CD14-positive monocyte (primary cell): Measurements from ENCODE around the gene RELT. TPM values are rescaled to one million over a fixed set of nuclear protein-coding genes. Genes with fewer than 3 reads are reported as not detected.
A peak's percentile ranks its signal among the peaks of the same experiment; 100 is the strongest.

Source experiments
- DNase-seq, 3 donors: peaks; one replicate each; pipeline ENCODE4 v3.0.0-alpha.2; 2011 to 2022
- H2AFZ ChIP-seq: 2 replicates; pipeline ENCODE4 v1.6.0; 2012; ENCODE audit warnings: mild to moderate bottlenecking, low read depth, low read length, inconsistent platforms; ENCODE audit not compliant: insufficient read depth, poor library complexity, severe bottlenecking
- H3K27ac ChIP-seq, 2 donors: 1 replicate in 1 of 2; 2 replicates in 1 of 2; pipeline ENCODE4 v1.5.1; 2012 to 2013; ENCODE audit warnings: low read length in 2 of 2, control low read depth in 1 of 2, inconsistent platforms in 1 of 2, low read depth in 1 of 2, mild to moderate bottlenecking in 1 of 2
- H3K27me3 ChIP-seq, 2 donors: one replicate each; pipeline versions ENCODE4 v1.6.0 to v1.6.1; 2011 to 2013; ENCODE audit warnings: low read length in 2 of 2; ENCODE audit not compliant: control insufficient read depth in 2 of 2, insufficient read depth in 2 of 2
- H3K36me3 ChIP-seq, 2 donors: replicated peaks in 1 of 2; 1 replicate in 1 of 2; 2 replicates in 1 of 2; pipeline versions ENCODE4 v1.5.1 to v1.6.1; 2012 to 2013; ENCODE audit warnings: low read length in 2 of 2, control low read depth in 1 of 2, inconsistent platforms in 1 of 2, mild to moderate bottlenecking in 1 of 2; ENCODE audit not compliant: insufficient read depth in 2 of 2, control insufficient read depth in 1 of 2
- H3K4me1 ChIP-seq, 2 donors: 1 replicate in 1 of 2; 2 replicates in 1 of 2; pipeline versions ENCODE4 v1.5.1 to v1.6.1; 2012 to 2013; ENCODE audit warnings: low read length in 2 of 2, control low read depth in 1 of 2, inconsistent platforms in 1 of 2, mild to moderate bottlenecking in 1 of 2, moderate library complexity in 1 of 2; ENCODE audit not compliant: insufficient read depth in 2 of 2, control insufficient read depth in 1 of 2
- H3K4me2 ChIP-seq: replicated peaks from 2 replicates; pipeline ENCODE3; 2012; ENCODE audit warnings: low read length, moderate library complexity, mild to moderate bottlenecking; ENCODE audit not compliant: poor library complexity, severe bottlenecking; ENCODE audit errors: extremely low read depth
- H3K4me3 ChIP-seq, 3 experiments: fragments of 200-600 bp in 1 of 3; sonication (generic) in 1 of 3; replicated peaks in 1 of 3; 1 replicate in 2 of 3; 2 replicates in 1 of 3; pipeline ENCODE4 v1.5.1; 2011 to 2013; ENCODE audit warnings: low read length in 3 of 3, mild to moderate bottlenecking in 3 of 3, control low read depth in 2 of 3, low read depth in 2 of 3, inconsistent platforms in 1 of 3, moderate library complexity in 1 of 3
- H3K79me2 ChIP-seq: 2 replicates; pipeline ENCODE4 v1.6.0; 2012; ENCODE audit warnings: mild to moderate bottlenecking, control low read depth, inconsistent platforms, low read length, moderate library complexity; ENCODE audit not compliant: insufficient read depth
- H3K9ac ChIP-seq: 2 replicates; pipeline ENCODE4 v1.6.0; 2017; ENCODE audit warnings: low read length, mild to moderate bottlenecking; ENCODE audit not compliant: insufficient read depth, poor library complexity, severe bottlenecking
- H3K9me3 ChIP-seq, 2 donors: replicated peaks in 1 of 2; 1 replicate in 1 of 2; 2 replicates in 1 of 2; pipeline versions ENCODE4 v1.5.1 to v1.6.1; 2012 to 2013; ENCODE audit warnings: low read length in 2 of 2, control low read depth in 1 of 2; ENCODE audit not compliant: control insufficient read depth in 1 of 2, insufficient read depth in 1 of 2
- H4K20me1 ChIP-seq: 2 replicates; pipeline ENCODE4 v1.6.0; 2012; ENCODE audit warnings: mild to moderate bottlenecking, low read length, control low read depth, moderate library complexity; ENCODE audit not compliant: insufficient read depth
- H3K27ac Mint-ChIP-seq, 7 donors: one replicate each; pipeline ENCODE4 v1.8.0; 2020; ENCODE audit warnings: mild to moderate bottlenecking in 7 of 7, mixed read lengths in 7 of 7, moderate library complexity in 6 of 7, inconsistent platforms in 2 of 7
- H3K27me3 Mint-ChIP-seq, 3 donors: one replicate each; pipeline ENCODE4 v1.8.0; 2021 to 2022; ENCODE audit warnings: low read depth in 3 of 3, mild to moderate bottlenecking in 3 of 3, mixed read lengths in 3 of 3, moderate library complexity in 3 of 3, inconsistent platforms in 1 of 3
- H3K36me3 Mint-ChIP-seq, 2 donors: one replicate each; pipeline ENCODE4 v1.8.0; 2020; ENCODE audit warnings: mixed read lengths in 2 of 2, inconsistent platforms in 1 of 2, mild to moderate bottlenecking in 1 of 2
- H3K4me1 Mint-ChIP-seq: one replicate; pipeline ENCODE4 v1.8.0; 2020; ENCODE audit warnings: mild to moderate bottlenecking, mixed read lengths
- H3K4me3 Mint-ChIP-seq, 2 donors: one replicate each; pipeline ENCODE4 v1.8.0; 2020; ENCODE audit warnings: mild to moderate bottlenecking in 2 of 2, mixed read lengths in 2 of 2, moderate library complexity in 1 of 2
- H3K9me3 Mint-ChIP-seq, 7 donors: one replicate each; pipeline ENCODE4 v1.8.0; 2020 to 2022; ENCODE audit warnings: mixed read lengths in 7 of 7, mild to moderate bottlenecking in 6 of 7, moderate library complexity in 6 of 7, inconsistent platforms in 2 of 7
- WGBS: methylation state at CpG from one replicate; pipeline ENCODE4 v1.1.5; 2013; ENCODE audit warnings: missing lambda C conversion rate; ENCODE audit not compliant: insufficient coverage; 5-methylcytosine and 5-hydroxymethylcytosine counted together
- intact Hi-C, 2 donors: fragments of 100-400 bp; cut with micrococcal nuclease; formaldehyde crosslinking; loops; one replicate each; pipeline versions ENCODE4 v1.15.0 to v1.15.1; 2023
- polyA plus RNA-seq, 3 donors: library from polyadenylated mRNA; depleted of rRNA in 1 of 3; unstranded in 2 of 3; stranded (reverse) in 1 of 3; fragments of 300-500 nt in 2 of 3; fragments of >200 nt in 1 of 3; fragmentation: Illumina TruSeq in 2 of 3; gene quantifications; 1 replicate in 2 of 3; 2 replicates in 1 of 3; pipeline ENCODE4 v1.2.3, GENCODE V29; 2012 to 2021
- TF ChIP-seq, protein P1 (sequence below): fragments of 200-600 bp; IDR thresholded peaks from one replicate; pipeline ENCODE4 v1.8.0; 2022; ENCODE audit warnings: antibody characterized with exemption, mild to moderate bottlenecking

RELT gene
- polyA plus RNA-seq, 3 donors = 16.4 to 265 (median 27.3) TPM

DNA sequence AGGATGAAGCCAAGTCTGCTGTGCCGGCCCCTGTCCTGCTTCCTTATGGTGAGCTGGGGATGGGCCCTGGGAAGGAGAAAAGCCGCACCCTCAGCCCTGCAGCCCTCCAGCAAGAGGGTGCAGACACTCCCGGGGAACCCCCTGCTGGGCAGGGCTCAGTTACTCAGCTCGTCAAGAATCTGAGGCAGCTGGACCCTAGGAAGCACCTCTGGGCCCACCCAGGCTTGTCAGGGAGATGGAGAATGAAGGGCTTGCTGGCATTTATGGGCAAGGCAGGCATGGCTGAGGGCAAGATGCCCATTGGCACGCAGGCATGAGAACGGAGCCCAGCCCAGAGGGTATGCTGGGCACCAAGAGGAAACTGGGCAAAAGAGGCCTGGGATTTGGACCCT is 12.9 kb downstream of the RELT start:
- peaks cover 75 to 92% of the 10 kb centered on the region in 2 donors for H3K4me1 ChIP-seq

DNA sequence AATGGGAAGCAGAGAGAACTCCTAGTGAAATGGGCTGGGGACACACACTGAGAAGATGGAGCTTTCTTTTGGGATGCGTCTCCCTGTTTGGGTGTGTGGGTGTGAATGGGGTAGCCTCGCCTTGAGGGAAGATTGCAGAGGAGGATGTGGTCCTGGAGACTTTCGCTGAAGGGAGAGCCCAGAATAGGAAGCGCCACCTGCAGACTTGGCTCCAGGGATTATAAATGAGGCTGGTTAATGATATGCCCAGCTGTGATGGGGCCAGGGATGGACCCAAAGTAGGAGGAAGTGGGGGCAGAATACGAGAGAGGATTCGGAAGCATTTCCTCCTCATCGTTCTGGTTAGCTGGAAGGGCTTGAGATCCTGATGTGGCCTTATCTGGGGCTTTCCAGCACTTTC is 13.7 kb downstream of the RELT start:
- Mint-ChIP-seq H3K27me3 (peaks cover 0 to 3% (median 0%) of the 10 kb centered on the region in 3 donors), H3K4me1 (peaks cover 73% of the 10 kb centered on the region), H3K36me3 (peaks cover 67 to 85% of the 10 kb centered on the region in 2 donors), H3K9me3 (no peaks in the 10 kb centered on the region), H3K27ac (peak overlapping the region in 6 of 7 donors; percentile 48 to 99 (median 76)), H3K4me3 (peak overlapping the region; percentile 49 to 69)
- Histone ChIP-seq H3K79me2 (peaks cover 98% of the 10 kb centered on the region), H2AFZ (no peak overlapping the region), H3K36me3 (peaks cover 60 to 61% of the 10 kb centered on the region in 2 donors), H3K9ac (no peak overlapping the region), H3K27me3 (no peaks in the 10 kb centered on the region), H3K4me3 (peak overlapping the region in 1 of 3 experiments; percentile 72), H3K9me3 (no peaks in the 10 kb centered on the region), H3K4me2 (peak overlapping the region; percentile 83), H4K20me1 (peaks cover 99% of the 10 kb centered on the region), H3K4me1 (peaks cover 67 to 84% of the 10 kb centered on the region in 2 donors), H3K27ac (peak overlapping the region in 1 of 2 donors; percentile 98)
- TF ChIP-seq, protein P1, sequence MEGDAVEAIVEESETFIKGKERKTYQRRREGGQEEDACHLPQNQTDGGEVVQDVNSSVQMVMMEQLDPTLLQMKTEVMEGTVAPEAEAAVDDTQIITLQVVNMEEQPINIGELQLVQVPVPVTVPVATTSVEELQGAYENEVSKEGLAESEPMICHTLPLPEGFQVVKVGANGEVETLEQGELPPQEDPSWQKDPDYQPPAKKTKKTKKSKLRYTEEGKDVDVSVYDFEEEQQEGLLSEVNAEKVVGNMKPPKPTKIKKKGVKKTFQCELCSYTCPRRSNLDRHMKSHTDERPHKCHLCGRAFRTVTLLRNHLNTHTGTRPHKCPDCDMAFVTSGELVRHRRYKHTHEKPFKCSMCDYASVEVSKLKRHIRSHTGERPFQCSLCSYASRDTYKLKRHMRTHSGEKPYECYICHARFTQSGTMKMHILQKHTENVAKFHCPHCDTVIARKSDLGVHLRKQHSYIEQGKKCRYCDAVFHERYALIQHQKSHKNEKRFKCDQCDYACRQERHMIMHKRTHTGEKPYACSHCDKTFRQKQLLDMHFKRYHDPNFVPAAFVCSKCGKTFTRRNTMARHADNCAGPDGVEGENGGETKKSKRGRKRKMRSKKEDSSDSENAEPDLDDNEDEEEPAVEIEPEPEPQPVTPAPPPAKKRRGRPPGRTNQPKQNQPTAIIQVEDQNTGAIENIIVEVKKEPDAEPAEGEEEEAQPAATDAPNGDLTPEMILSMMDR = no peak
- no peak for DNase-seq
- intact Hi-C loops = loop anchor here (2.0 to 10.0 kb wide), 3 partner anchors 39 to 85 kb away; partner anchors contain the start of gene ARHGEF17 (in 2 of the 2)
- WGBS = 29% methylated on average over 7 of the region's 7 CpGs

More for the DNA sequence above, 12.9 kb downstream of the RELT start:
- intact Hi-C loops = loop anchor here in 1 of 2 donors (5.0 kb wide), 1 partner anchor 82 kb away; the partner anchor contains the start of gene ARHGEF17
- H3K36me3 Mint-ChIP-seq = peaks cover 66 to 84% of the 10 kb centered on the region in 2 donors
- peaks cover 0 to 3% (median 0%) of the 10 kb centered on the region in 3 donors for H3K27me3 Mint-ChIP-seq
- H3K36me3 ChIP-seq = peaks cover 52 to 53% of the 10 kb centered on the region in 2 donors
- no peak for DNase-seq
- H3K4me3 Mint-ChIP-seq = peak overlapping the region; percentile 69 to 87
- 61% methylated on average over 6 of the region's 6 CpGs for WGBS
- TF ChIP-seq, protein P1 = no peak
- H3K27ac ChIP-seq = peak overlapping the region; percentile 84 to 98
- peak overlapping the region; percentile 44 for H3K9ac ChIP-seq
- H3K79me2 ChIP-seq = peaks cover 99% of the 10 kb centered on the region
- peak overlapping the region; percentile 83 for H3K4me2 ChIP-seq
- H3K9me3 ChIP-seq = no peaks in the 10 kb centered on the region
- H3K27ac Mint-ChIP-seq = peak overlapping the region; percentile 42 to 99 (median 95)
- no peaks in the 10 kb centered on the region for H3K27me3 ChIP-seq
- peak overlapping the region in 2 of 3 experiments; percentile 15 to 72 for H3K4me3 ChIP-seq
- H2AFZ ChIP-seq = no peak overlapping the region
- H3K9me3 Mint-ChIP-seq = no peaks in the 10 kb centered on the region
- peaks cover 99% of the 10 kb centered on the region for H4K20me1 ChIP-seq
- peaks cover 81% of the 10 kb centered on the region for H3K4me1 Mint-ChIP-seq
